Measurements from ENCODE around the gene GH2. TPM values are rescaled to one million over a fixed set of nuclear protein-coding genes. Genes with fewer than 3 reads are reported as not detected.
A peak's percentile ranks its signal among the peaks of the same experiment; 100 is the strongest.
"Not testable (repeated sequence)": the region's sequence is repeated elsewhere in the genome, so short reads cannot be mapped to it uniquely, and the experiment has no call there.

The GH2 gene
- total RNA-seq, 1 donor from 2014 or later: not detected

GRCh38 chr17:63928172-63928666 lies 46.5 kb upstream of the GH2 start:
- Mint-ChIP-seq H3K27me3 (ENCODE audit: unreplicated experiment) (peaks cover under 1% of the 10 kb centered on the region), H3K4me1 (ENCODE audit: low read depth, unreplicated experiment) (peaks cover 2% of the 10 kb centered on the region), H3K4me3 (ENCODE audit: unreplicated experiment) (no peak overlapping the region), H3K27ac (ENCODE audit: unreplicated experiment) (no peak overlapping the region), H3K36me3 (ENCODE audit: unreplicated experiment) (no peaks in the 10 kb centered on the region), H3K9me3 (ENCODE audit: unreplicated experiment) (peaks cover 4% of the 10 kb centered on the region)
- no peak for TF ChIP-seq CTCF (IDR thresholded peaks at IDR 0.05; ENCODE audit: partially characterized antibody, unreplicated experiment)
- DNase-seq: no peak

GRCh38 chr17:63927464-63928171 lies 45.9 kb upstream of the GH2 start:
- Mint-ChIP-seq H3K27me3 (ENCODE audit: unreplicated experiment) (peaks cover 2% of the 10 kb centered on the region), H3K4me1 (ENCODE audit: low read depth, unreplicated experiment) (peaks cover 2% of the 10 kb centered on the region), H3K36me3 (ENCODE audit: unreplicated experiment) (no peaks in the 10 kb centered on the region), H3K27ac (ENCODE audit: unreplicated experiment) (no peak overlapping the region), H3K9me3 (ENCODE audit: unreplicated experiment) (peaks cover 4% of the 10 kb centered on the region), H3K4me3 (ENCODE audit: unreplicated experiment) (no peak overlapping the region)
- no peak for TF ChIP-seq CTCF (IDR thresholded peaks at IDR 0.05; ENCODE audit: partially characterized antibody, unreplicated experiment)
- DNase-seq: peak; percentile 7

GRCh38 chr17:63926164-63926563 lies 44.4 kb upstream of the GH2 start:
- peaks cover 4% of the 10 kb centered on the region for H3K9me3 Mint-ChIP-seq (ENCODE audit: unreplicated experiment)
- H3K36me3 Mint-ChIP-seq (ENCODE audit: unreplicated experiment): no peaks in the 10 kb centered on the region
- H3K27me3 Mint-ChIP-seq (ENCODE audit: unreplicated experiment): peaks cover 2% of the 10 kb centered on the region
- H3K27ac Mint-ChIP-seq (ENCODE audit: unreplicated experiment): no peak overlapping the region
- no peaks in the 10 kb centered on the region for H3K4me1 Mint-ChIP-seq (ENCODE audit: low read depth, unreplicated experiment)
- no peak overlapping the region for H3K4me3 Mint-ChIP-seq (ENCODE audit: unreplicated experiment)
- DNase-seq: no peak
- no peak for TF ChIP-seq CTCF (IDR thresholded peaks at IDR 0.05; ENCODE audit: partially characterized antibody, unreplicated experiment)

DNA sequence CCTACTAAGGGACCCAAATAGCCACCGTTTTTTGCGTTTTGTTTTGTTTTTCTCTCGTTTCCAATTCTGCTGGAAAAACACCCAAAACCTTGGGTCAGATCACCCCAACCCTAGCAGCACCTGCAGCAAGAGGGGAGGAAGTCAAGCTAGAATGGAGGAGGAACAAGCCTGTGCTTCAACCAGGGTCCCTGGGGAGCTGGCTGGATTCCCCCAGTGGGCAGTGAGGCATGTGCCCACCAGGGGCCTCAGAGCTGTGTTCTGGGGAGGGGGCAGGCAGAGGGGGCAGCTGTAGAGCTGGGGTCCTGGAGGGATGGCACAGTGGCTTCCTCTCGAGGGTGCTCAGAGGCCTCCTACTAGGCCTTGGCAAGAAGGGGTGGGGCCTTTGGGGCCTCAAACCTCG lies 43.9 kb upstream of the GH2 start:
- no peak for TF ChIP-seq CTCF (IDR thresholded peaks at IDR 0.05; ENCODE audit: partially characterized antibody, unreplicated experiment)
- Mint-ChIP-seq H3K27me3 (ENCODE audit: unreplicated experiment) (peaks cover 2% of the 10 kb centered on the region), H3K4me1 (ENCODE audit: low read depth, unreplicated experiment) (no peaks in the 10 kb centered on the region), H3K9me3 (ENCODE audit: unreplicated experiment) (peaks cover 1% of the 10 kb centered on the region), H3K4me3 (ENCODE audit: unreplicated experiment) (no peak overlapping the region), H3K27ac (ENCODE audit: unreplicated experiment) (no peak overlapping the region), H3K36me3 (ENCODE audit: unreplicated experiment) (no peaks in the 10 kb centered on the region)
- DNase-seq: peak; percentile 11

- not testable (repeated sequence) for H3K27ac Mint-ChIP-seq (ENCODE audit: unreplicated experiment); H3K27me3 Mint-ChIP-seq (ENCODE audit: unreplicated experiment); H3K36me3 Mint-ChIP-seq (ENCODE audit: unreplicated experiment); H3K9me3 Mint-ChIP-seq (ENCODE audit: unreplicated experiment); H3K4me1 Mint-ChIP-seq (ENCODE audit: low read depth, unreplicated experiment); DNase-seq; H3K4me3 Mint-ChIP-seq (ENCODE audit: unreplicated experiment)
Measured at GRCh38 chr17:63922402-63922801, 40.7 kb upstream of the GH2 start.

GRCh38 chr17:63920779-63921178 lies 39.0 kb upstream of the GH2 start:
- not testable (repeated sequence) for H3K9me3 Mint-ChIP-seq (ENCODE audit: unreplicated experiment); H3K27ac Mint-ChIP-seq (ENCODE audit: unreplicated experiment); H3K36me3 Mint-ChIP-seq (ENCODE audit: unreplicated experiment); H3K27me3 Mint-ChIP-seq (ENCODE audit: unreplicated experiment); H3K4me1 Mint-ChIP-seq (ENCODE audit: low read depth, unreplicated experiment); H3K4me3 Mint-ChIP-seq (ENCODE audit: unreplicated experiment); DNase-seq

DNA sequence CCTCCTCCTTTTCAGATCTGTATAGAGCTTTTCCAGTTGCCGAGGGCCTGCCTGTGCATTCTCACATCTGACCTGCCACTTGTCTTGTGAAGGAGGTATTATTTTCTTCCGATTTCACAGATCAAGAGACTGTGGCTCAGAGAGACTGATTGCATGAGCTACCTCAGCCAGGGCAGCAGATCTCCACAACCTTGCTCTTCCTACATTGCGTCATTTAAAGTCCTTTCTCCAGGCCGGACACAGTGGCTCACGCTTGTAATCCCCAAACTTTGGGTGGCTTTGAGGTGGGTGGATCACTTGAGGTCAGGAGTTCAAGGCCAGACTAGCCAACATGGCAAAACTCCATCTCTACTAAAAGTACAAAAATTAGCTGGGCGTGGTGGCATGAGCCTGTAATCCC lies 38.3 kb upstream of the GH2 start:
- H3K4me1 Mint-ChIP-seq (ENCODE audit: low read depth, unreplicated experiment); H3K9me3 Mint-ChIP-seq (ENCODE audit: unreplicated experiment); H3K27me3 Mint-ChIP-seq (ENCODE audit: unreplicated experiment); H3K36me3 Mint-ChIP-seq (ENCODE audit: unreplicated experiment); H3K4me3 Mint-ChIP-seq (ENCODE audit: unreplicated experiment); DNase-seq; H3K27ac Mint-ChIP-seq (ENCODE audit: unreplicated experiment): not testable (repeated sequence)
